Measurements from ENCODE around the gene SETD1B. TPM values are rescaled to one million over a fixed set of nuclear protein-coding genes. Genes with fewer than 3 reads are reported as not detected.

Gene SETD1B
- total and polyA plus RNA-seq, 2 donors (not counting 3 experiments of a cell fraction or from before 2014, with no cell fraction given), result 2.6 to 27.0 TPM

DNA sequence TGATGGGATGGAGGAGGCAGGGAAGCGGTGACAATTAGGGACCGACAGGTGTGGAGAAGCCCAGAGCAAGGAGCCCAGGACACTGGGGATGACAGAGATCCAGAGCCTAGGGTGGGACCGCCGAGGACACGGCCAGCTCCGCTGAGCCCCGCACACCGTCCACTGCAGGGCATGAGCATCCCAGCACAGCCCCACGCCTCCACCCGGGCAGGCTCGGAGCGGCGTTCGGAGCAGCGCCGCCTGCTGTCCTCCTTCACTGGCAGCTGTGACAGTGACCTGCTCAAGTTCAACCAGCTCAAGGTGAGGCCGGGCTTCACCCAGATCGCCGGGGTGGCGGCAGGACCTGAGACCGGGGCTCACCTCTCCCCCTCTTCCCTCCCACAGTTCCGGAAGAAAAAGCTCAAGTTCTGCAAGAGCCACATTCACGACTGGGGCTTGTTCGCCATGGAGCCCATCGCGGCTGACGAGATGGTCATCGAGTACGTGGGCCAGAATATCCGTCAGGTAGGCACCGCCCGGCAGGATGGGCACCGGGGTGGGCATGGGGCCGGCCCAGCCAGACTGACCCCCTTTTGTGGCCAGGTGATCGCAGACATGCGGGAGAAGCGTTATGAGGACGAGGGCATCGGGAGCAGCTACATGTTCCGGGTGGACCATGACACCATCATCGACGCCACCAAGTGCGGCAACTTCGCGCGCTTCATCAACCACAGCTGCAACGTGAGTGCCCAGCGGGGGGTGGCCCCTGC lies 23.7 kb downstream of the SETD1B start:
- DNase-seq (ENCODE audit: low read depth, low spot score), result no peak
- intact Hi-C loops (cut with micrococcal nuclease) (no loop called here), dilution Hi-C loops (cut with MboI; ENCODE audit: extremely low pct_ligation_motif_present, low sequenced_read_pairs) (no loop called here)

More for the DNA sequence above, 23.7 kb downstream of the SETD1B start:
- H3K36me3 ChIP-seq (ENCODE audit: control insufficient read depth in 2 of 2, extremely low read depth in 1 of 2, insufficient read depth in 2 of 2, low read length in 2 of 2), result peaks cover 17 to 45% of the 10 kb centered on the region in 2 experiments
- H3K4me2 ChIP-seq (ENCODE audit: insufficient read depth, low read length), result no peak overlapping the region
- H3K9ac ChIP-seq (replicated peaks; ENCODE audit: extremely low read depth, insufficient read depth, low read length), result no peak overlapping the region
- BruUV-seq (replicated peaks), result no TSS peak
- no peaks in the 10 kb centered on the region for H3K9me3 ChIP-seq (replicated peaks; ENCODE audit: control insufficient read depth, insufficient read depth, low read length)
- H3K27me3 ChIP-seq (ENCODE audit: control insufficient read depth in 2 of 2, insufficient read depth in 2 of 2, low read length in 2 of 2), result no peaks in the 10 kb centered on the region
- TF ChIP-seq, protein P1, sequence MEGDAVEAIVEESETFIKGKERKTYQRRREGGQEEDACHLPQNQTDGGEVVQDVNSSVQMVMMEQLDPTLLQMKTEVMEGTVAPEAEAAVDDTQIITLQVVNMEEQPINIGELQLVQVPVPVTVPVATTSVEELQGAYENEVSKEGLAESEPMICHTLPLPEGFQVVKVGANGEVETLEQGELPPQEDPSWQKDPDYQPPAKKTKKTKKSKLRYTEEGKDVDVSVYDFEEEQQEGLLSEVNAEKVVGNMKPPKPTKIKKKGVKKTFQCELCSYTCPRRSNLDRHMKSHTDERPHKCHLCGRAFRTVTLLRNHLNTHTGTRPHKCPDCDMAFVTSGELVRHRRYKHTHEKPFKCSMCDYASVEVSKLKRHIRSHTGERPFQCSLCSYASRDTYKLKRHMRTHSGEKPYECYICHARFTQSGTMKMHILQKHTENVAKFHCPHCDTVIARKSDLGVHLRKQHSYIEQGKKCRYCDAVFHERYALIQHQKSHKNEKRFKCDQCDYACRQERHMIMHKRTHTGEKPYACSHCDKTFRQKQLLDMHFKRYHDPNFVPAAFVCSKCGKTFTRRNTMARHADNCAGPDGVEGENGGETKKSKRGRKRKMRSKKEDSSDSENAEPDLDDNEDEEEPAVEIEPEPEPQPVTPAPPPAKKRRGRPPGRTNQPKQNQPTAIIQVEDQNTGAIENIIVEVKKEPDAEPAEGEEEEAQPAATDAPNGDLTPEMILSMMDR (IDR thresholded peaks at IDR 0.05; ENCODE audit: extremely low read depth in 1 of 2, insufficient read depth in 1 of 2, low read depth in 1 of 2, low read length in 2 of 2), result no peak
- TF ChIP-seq MYC (IDR thresholded peaks at IDR 0.05; ENCODE audit: low read depth, low read length) (no peak), POLR2AphosphoS5 (IDR thresholded peaks at IDR 0.05; ENCODE audit: insufficient read depth, low read depth, low read length) (no peak), POLR2A (IDR thresholded peaks at IDR 0.05; ENCODE audit: low read depth, low read length) (no peak), EZH2 (IDR thresholded peaks at IDR 0.05; ENCODE audit: borderline replicate concordance, low read depth, low read length, severe bottlenecking) (no peak)
- no peaks in the 10 kb centered on the region for H4K20me1 ChIP-seq (replicated peaks; ENCODE audit: control insufficient read depth, extremely low read depth, insufficient read depth, low read length)
- no peaks in the 10 kb centered on the region for H3K4me1 ChIP-seq (ENCODE audit: control insufficient read depth, extremely low read depth, insufficient read depth, low read length)
- POLR2A ChIA-PET, result interaction anchor here (0.8 kb wide), 1 partner anchor 12 kb away, joined by 3 read pairs; no protein-coding TSS in a partner anchor
- FAIRE-seq, result no peak
- H3K9me1 ChIP-seq (replicated peaks; ENCODE audit: control insufficient read depth, extremely low read depth, insufficient read depth, low read length), result no peaks in the 10 kb centered on the region
- H3K4me3 ChIP-seq (replicated peaks in 1 of 3; ENCODE audit: insufficient read depth in 1 of 3, low read depth in 1 of 3, low read length in 3 of 3), result no peak overlapping the region
- H2AFZ ChIP-seq (ENCODE audit: low read depth, low read length), result no peak overlapping the region
- H3K27ac ChIP-seq (ENCODE audit: insufficient read depth, low read depth, low read length), result no peak overlapping the region
- CTCF ChIA-PET, result interaction anchor here (0.8 to 4.0 kb wide), 4 partner anchors 9 to 61 kb away, joined by 3 to 17 read pairs (median 10); partner anchors contain the start of genes PSMD9 and RHOF
- no peaks in the 10 kb centered on the region for H3K79me2 ChIP-seq (ENCODE audit: control insufficient read depth, insufficient read depth, low read length)

Measured in endothelial cell of umbilical vein (primary cell).